NCI-H2196 treated with DMSO at 0.1 percent for 48 hours (cell line): ENCODE data around the gene KLHL7.
A peak's percentile ranks its signal among the peaks of the same experiment; 100 is the strongest.
"Not testable (repeated sequence)": the region's sequence is repeated elsewhere in the genome, so short reads cannot be mapped to it uniquely, and the experiment has no call there.

Experiments
- DNase-seq: peaks from one replicate; lab custom pipeline; 2025; ENCODE audit not compliant: unreplicated experiment; lab: John Stamatoyannopoulos, UW

Gene KLHL7

DNA sequence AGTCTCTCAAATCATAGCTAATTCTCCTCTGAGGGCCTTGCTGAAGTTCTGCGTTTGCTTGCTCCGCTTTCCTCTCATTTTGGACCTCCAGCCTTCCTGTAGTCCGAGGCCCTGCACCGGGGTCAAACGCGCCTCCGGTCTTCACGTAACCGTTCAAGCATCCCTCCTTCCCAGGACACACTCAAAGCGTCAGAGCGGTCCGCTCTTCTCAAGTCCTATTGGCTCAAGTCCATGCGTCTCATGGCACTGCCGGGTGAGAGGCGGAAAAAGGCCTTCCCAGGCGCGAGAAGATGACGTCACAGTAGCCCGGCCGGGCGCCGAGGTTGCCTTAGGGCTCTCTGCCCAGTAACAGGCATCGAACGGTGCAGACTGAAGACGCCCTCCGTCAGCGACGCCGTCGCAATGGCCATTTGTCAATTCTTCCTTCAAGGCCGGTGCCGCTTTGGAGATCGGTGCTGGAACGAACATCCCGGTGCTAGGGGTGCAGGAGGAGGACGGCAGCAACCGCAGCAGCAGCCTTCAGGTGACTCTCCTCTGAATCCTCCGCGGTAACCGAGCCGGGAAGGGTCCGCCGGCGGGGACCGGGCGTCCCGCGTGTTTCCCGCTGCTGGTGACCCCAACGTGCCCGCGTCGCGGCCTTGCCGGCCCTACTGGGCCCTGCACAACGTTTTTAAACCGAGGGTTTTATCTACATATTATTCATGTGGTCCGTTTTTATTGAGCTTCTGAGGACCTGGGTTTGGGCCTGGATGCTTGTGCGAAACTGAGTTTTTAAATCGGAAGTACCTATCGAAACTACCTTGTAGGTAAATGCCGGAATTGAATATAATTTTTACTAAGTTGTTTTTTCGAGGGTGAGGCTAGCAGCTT lies 76.3 kb downstream of the KLHL7 start, which contains the start of gene NUP42:
Gene NUP42 (plus strand): TSS at position 365 of the 870 bp plus-strand sequence. CDS start 38 bp downstream, at position 403.
- peak; percentile 93 for DNase-seq

DNA sequence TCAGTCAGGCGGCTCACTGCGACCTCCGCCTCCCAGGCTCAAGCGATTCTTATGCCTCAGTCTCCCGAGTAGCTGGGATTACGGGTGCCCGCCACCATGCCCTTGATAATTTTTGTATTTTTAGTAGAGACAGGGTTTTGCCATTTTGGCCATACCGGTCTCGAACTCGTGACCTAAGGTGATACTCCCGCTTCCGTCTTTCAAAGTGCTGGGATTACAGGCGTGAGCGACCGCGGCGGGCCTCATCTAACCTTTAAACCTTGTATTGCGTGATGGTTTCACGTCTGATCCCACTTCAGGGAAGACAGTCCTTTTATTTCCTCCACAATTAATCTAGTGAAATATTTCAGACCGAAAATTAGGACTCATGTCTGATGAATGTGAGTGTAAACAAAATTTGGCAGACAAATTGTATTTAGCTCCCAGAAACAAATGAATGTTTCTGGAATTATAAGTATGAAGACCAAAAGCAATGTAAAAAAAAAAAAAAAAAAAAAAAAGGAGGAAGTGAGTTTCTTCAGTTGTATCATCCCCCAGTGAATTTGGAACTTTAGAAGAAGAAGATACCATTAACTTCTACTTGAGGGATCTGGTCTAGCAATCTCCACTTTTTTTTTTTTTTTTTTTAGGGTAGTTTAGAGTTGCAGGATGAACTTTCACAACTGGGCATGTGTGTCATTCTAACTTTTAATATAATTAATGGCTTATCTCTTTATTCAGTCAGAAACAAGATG lies 77.9 kb downstream of the KLHL7 start:
- no peak for DNase-seq

DNA sequence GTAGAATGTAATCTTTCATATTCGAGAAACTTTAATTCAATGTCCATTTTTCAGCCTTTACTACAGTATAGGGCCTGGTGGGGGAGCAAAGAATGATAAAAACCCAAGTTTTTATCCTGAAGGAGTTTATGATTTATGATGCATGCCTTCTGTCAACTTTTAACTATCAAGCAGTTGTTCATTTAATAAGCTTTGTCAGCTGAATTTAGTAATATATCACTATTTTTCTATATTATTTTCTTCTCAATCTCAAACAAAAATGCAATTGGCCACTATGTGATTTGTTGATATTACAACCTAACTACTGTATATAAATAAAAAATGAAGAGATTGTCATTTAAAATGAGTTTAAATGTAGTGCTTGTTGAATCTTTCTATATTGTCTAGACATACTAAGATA lies 78.7 kb downstream of the KLHL7 start:
- no peak for DNase-seq

- DNase-seq: peak; percentile 41
Measured at GRCh38 chr7:23184709-23185359, 79.2 kb downstream of the KLHL7 start.

DNA sequence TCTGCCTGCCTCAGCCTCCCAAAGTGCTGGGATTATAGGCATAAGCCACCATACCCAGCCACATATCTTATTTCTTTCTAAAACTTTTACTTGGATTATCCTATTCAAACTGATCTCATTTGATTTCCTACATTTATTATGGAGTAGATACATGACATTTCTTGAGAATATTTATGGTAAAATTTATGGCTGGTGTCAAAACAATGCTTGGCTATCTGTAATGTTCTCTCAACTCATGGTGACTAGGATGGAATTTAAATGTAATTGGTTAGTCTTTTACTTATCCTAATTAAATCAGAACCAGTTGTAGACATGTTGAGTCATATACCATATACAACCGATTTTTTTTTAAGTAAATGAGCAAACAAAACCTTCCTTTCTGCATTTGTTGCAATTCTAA lies 80.4 kb downstream of the KLHL7 start:
- no peak for DNase-seq

- peak; percentile 17 for DNase-seq
Measured at GRCh38 chr7:23191022-23191421, 85.4 kb downstream of the KLHL7 start.

- not testable (repeated sequence) for DNase-seq
Measured at GRCh38 chr7:23193650-23194227, 88.2 kb downstream of the KLHL7 start.

DNA sequence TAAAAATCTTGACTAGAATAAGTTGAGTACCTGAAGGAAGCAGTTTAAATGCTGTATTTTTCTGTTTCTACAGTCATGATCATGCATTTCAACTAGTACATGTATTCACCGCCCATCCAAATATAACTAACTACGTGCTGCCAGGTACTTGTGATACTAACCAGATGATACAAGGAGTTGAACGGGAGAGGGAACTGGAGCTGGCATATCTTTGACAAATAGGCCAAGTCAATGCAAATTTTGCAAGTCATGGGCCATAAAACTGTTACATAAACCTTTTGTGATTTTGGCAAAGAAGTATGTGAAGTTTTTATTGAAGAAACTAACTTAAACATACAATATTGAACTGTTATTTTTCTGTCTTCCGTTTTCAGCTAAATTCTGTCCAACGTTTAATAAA lies 90.7 kb downstream of the KLHL7 start:
- no peak for DNase-seq

- not testable (repeated sequence) for DNase-seq
Measured at GRCh38 chr7:23197745-23198144, 92.2 kb downstream of the KLHL7 start.

GRCh38 chr7:23200331-23200730 lies 94.7 kb downstream of the KLHL7 start:
- DNase-seq: no peak

DNA sequence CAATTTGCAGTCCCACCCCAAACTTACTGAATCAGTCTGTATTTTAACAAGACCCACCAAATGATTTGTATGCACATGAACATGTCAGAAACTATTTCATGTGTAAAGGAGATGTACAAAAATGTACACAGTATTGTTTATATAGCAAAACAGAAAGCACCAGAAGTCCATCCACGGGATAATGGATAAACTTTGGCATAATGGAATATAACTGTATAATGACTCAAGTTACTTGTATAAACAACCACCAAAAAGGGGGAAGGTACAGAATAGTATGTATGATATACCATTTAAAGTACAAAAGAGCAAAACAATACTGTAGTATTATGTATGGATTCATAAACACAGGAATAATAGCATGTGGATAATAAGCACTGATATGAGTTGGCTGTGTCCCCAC lies 98.7 kb downstream of the KLHL7 start:
- no peak for DNase-seq

DNA sequence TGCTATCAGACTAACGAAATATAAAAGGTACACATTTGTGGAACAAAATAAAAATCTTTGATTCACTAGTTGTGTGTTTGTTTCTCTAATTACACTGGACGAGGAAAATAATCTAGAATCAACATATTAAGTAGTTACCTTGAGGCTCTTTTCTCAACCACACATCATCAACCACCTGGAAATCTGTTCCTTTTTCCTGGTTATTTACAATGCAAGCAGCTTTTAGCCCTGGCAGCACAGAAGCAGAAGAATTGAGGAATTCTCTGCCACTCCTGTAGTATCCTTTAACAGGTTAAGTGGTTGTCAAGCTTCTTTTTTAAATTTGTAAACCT lies 100.0 kb downstream of the KLHL7 start:
- no peak for DNase-seq

- no peak for DNase-seq
Measured at GRCh38 chr7:23205909-23206767, 100.6 kb downstream of the KLHL7 start.

DNA sequence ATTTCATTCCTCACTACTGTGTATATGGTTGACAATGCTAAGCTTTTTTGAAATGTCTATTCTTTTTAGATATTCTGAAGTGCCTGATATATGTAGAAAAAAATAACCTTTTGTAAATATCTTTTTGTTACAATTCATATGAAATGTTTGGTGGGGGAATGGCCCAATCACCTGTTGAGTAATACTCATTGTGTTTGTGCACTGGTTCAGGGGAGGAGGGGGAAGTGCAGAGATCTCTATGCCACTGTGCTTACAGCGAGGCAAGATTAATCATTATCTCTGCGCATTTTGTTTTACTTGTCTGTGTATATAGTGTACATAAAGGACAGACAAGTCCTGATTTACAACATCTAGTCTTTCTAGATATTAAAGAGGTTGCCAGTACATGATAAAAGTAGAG lies 101.4 kb downstream of the KLHL7 start:
- DNase-seq: no peak

DNA sequence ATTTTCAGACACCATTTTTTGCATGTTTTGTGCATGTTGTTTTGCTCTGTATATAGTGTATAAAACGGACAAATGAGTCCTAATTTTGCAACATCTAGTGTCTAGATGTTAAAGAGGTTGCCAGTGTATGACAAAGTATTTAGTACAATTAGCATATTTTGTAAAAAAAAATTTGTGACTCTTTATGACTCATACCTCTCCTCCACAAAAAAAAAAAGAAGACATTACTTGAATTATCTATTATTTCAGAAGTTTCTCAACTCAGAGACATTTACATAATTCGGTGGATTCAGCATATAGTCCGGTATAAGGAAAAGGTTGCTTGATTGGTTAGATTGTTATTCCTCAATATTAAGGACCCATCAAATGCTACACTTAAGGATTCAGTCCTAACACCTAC lies 102.3 kb downstream of the KLHL7 start:
- DNase-seq: no peak

DNA sequence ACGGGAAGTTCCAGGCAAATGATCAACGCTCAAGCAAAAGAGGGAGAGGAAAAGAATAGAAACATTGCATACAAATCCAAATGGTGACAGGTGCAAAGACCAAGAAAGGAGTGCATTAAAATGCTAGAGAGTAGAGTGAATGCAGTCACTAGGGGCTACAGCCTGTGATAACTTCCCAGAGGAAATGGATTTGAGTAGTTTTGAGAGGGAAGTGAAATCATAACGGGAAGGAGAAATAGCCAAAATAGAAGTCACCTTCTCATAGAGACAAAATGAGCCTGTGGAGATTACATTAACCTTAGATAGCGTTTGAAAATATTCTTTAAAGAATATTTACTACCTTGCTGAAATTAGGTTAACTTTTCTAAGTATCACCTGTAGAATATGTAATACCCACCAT lies 102.7 kb downstream of the KLHL7 start:
- no peak for DNase-seq

DNA sequence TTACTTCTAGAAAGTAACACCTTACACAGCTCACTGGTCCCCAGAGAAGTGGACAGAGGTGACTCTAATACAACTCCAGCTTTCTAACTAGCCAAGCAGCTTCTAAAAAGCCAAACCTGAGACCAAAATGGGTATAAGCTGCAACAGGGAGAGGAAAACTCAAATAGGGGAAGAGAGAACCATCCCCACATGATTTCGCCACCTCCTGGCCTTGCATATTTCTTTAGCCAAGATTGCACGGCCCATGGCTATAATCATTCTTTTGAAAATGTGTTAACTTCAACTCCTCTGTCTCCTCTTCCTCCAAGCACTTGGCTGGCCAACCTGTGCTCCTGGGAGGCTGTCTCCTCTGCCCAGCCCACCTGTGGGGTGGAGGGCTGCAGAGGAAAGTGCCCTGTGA lies 104.9 kb downstream of the KLHL7 start:
- DNase-seq: no peak

DNA sequence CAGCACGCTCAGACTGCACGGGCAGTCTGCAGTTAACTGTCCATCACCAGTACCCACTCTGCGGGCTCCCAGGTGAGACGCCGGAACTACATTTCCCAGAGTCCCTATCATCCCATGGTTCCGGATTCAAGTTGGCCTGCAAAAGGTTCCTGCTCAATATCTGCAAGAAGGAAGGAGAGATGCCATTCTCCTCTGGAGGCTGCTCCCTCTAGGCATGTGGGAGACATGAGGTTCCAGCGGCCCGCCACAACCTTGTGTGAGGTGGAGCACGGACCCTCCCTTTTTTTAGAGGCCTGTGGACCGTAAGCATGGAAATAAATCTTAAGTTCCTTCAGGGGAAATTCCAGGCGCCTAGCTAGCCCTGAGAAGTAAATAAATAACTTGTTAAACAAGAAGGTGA lies 106.0 kb downstream of the KLHL7 start:
- no peak for DNase-seq

- no peak for DNase-seq
Measured at GRCh38 chr7:23212395-23212794, 106.8 kb downstream of the KLHL7 start.

DNA sequence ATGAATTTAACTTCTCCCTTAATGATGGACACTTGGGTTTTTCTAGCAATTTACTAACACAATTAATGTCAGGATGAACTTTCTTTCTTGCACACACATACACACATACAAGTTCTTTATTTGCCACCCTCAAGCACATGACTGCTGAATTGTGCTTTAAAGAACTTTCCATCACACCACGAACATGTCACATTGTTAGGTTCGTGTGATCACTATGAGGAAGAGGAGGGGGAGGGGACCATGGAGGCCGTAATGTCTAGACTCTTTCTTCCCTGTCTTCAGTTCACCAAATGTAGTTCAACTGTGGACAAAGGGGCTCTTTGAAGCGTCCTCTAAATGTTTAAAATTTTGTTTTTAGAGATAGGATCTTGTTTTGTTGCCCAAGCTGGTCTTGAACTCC lies 107.3 kb downstream of the KLHL7 start:
- DNase-seq: no peak

GRCh38 chr7:23213755-23214154 lies 108.2 kb downstream of the KLHL7 start:
- DNase-seq: no peak
